Neuronal stem cell (in vitro differentiated cells): ENCODE results near the gene TAX1BP1.

Experiments
- DNase-seq: peaks from one replicate; pipeline ENCODE4 v3.0.0-alpha.2; 2013; ENCODE audit warnings: low spot score
- H2AFZ ChIP-seq: one replicate; pipeline ENCODE4 v1.6.1; 2013; ENCODE audit warnings: mild to moderate bottlenecking, low read length, inconsistent platforms
- H2AK5ac ChIP-seq: 2 replicates; pipeline ENCODE4 v1.6.1; 2013; ENCODE audit warnings: low read depth, mild to moderate bottlenecking, inconsistent platforms, low read length, moderate library complexity, mixed read lengths
- H2BK120ac ChIP-seq: 2 replicates; pipeline ENCODE4 v1.6.1; 2013; ENCODE audit warnings: low read depth, mild to moderate bottlenecking, inconsistent platforms, low read length, moderate library complexity, mixed read lengths
- H2BK12ac ChIP-seq: one replicate; pipeline ENCODE4 v1.6.1; 2013; ENCODE audit warnings: low read length, inconsistent platforms
- H2BK15ac ChIP-seq: 2 replicates; pipeline ENCODE4 v1.6.1; 2013; ENCODE audit warnings: mild to moderate bottlenecking, low read length, inconsistent platforms, mixed read lengths
- H2BK5ac ChIP-seq: one replicate; pipeline ENCODE4 v1.6.1; 2013; ENCODE audit warnings: inconsistent platforms, mild to moderate bottlenecking, low read length, moderate library complexity
- H3K14ac ChIP-seq: one replicate; pipeline ENCODE4 v1.6.1; 2013; ENCODE audit warnings: low read length, inconsistent platforms
- H3K18ac ChIP-seq: 2 replicates; pipeline ENCODE4 v1.6.1; 2013; ENCODE audit warnings: low read length, inconsistent platforms
- H3K23ac ChIP-seq: 2 replicates; pipeline ENCODE4 v1.6.1; 2013; ENCODE audit warnings: low read depth, mild to moderate bottlenecking, mixed read lengths, low read length, inconsistent platforms; ENCODE audit not compliant: poor library complexity
- H3K27ac ChIP-seq: replicated peaks from 3 replicates; pipeline ENCODE4 v1.5.1; 2013; ENCODE audit warnings: low read length, inconsistent platforms
- H3K27me3 ChIP-seq, 3 experiments: 2 replicates each; pipeline ENCODE4 v1.6.1; 2013; ENCODE audit warnings: low read length in 3 of 3, mild to moderate bottlenecking in 2 of 3, inconsistent platforms in 1 of 3, low read depth in 1 of 3, mixed read lengths in 1 of 3, moderate library complexity in 1 of 3; ENCODE audit not compliant: control insufficient read depth in 3 of 3, insufficient read depth in 3 of 3
- H3K36me3 ChIP-seq, 2 donors: replicated peaks in 1 of 2; 2 replicates each; pipeline ENCODE4 v1.6.1; 2013; ENCODE audit warnings: low read length in 2 of 2; ENCODE audit not compliant: control insufficient read depth in 2 of 2, insufficient read depth in 2 of 2
- H3K4ac ChIP-seq: 2 replicates; pipeline ENCODE4 v1.6.1; 2013; ENCODE audit warnings: inconsistent platforms, mild to moderate bottlenecking, low read length, moderate library complexity
- H3K4me1 ChIP-seq, 2 donors: 1 replicate in 1 of 2; 2 replicates in 1 of 2; pipeline ENCODE4 v1.6.1; 2013; ENCODE audit warnings: low read length in 2 of 2, low read depth in 1 of 2; ENCODE audit not compliant: control insufficient read depth in 2 of 2, insufficient read depth in 1 of 2
- H3K4me2 ChIP-seq: one replicate; pipeline ENCODE4 v1.6.1; 2013; ENCODE audit warnings: mild to moderate bottlenecking, low read length, inconsistent platforms; ENCODE audit not compliant: insufficient read depth, poor library complexity, severe bottlenecking
- H3K4me3 ChIP-seq, 2 donors: 2 replicates each; pipeline ENCODE4 v1.5.1; 2013; ENCODE audit warnings: low read length in 2 of 2, mild to moderate bottlenecking in 2 of 2, inconsistent platforms in 1 of 2, moderate library complexity in 1 of 2
- H3K79me1 ChIP-seq: one replicate; pipeline ENCODE4 v1.6.1; 2013; ENCODE audit warnings: low read depth, mild to moderate bottlenecking, inconsistent platforms, low read length, moderate library complexity
- H3K9ac ChIP-seq: one replicate; pipeline ENCODE4 v1.6.1; 2013; ENCODE audit warnings: mild to moderate bottlenecking, low read depth, low read length, inconsistent platforms; ENCODE audit not compliant: poor library complexity
- H3K9me3 ChIP-seq, 2 donors: replicated peaks in 1 of 2; 2 replicates each; pipeline versions ENCODE3 to v1.6.1; 2013; ENCODE audit warnings: low read length in 2 of 2, mild to moderate bottlenecking in 2 of 2, inconsistent platforms in 1 of 2, low read depth in 1 of 2, mixed read lengths in 1 of 2, moderate library complexity in 1 of 2; ENCODE audit not compliant: control insufficient read depth in 2 of 2, insufficient read depth in 1 of 2
- H4K8ac ChIP-seq: one replicate; pipeline ENCODE4 v1.6.1; 2013; ENCODE audit warnings: low read depth, mild to moderate bottlenecking, inconsistent platforms, low read length, moderate library complexity
- H4K91ac ChIP-seq: one replicate; pipeline ENCODE4 v1.6.1; 2013; ENCODE audit warnings: low read length, low read depth, mild to moderate bottlenecking, inconsistent platforms; ENCODE audit not compliant: poor library complexity
- WGBS, 2 donors: extraction: QIAGEN DNeasy Blood & Tissue Kit; methylation state at CpG; one replicate each; pipeline ENCODE4 v1.1.7; 2013; ENCODE audit warnings: missing lambda C conversion rate in 2 of 2, mixed read lengths in 1 of 2; ENCODE audit not compliant: insufficient read length in 2 of 2, insufficient replicate concordance in 1 of 2; ENCODE audit errors: extremely low coverage in 2 of 2; 5-methylcytosine and 5-hydroxymethylcytosine counted together

TAX1BP1 gene

DNA sequence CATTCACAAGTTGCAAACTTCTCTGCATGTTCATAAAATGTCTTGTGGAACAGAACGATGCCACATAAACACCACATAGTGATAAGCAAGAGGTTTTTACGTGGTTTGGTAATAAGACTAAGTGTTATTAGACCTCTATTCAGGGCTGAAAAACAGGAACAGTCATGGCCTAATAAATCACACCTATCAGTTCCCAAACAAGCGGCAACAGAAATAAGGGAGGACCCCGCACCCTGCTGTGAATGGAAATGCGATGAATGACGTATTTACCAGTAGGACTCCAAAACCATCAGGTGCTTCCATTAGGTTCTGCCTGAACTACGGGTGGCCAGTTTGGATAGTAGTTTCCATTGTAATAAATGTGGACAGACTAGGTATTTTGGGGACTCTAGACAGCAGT is 129.1 kb downstream of the TAX1BP1 start:
- Histone ChIP-seq H3K4me2 (no peak overlapping the region), H3K27ac (no peak overlapping the region), H3K18ac (no peak overlapping the region), H2BK15ac (no peak overlapping the region), H2BK5ac (no peak overlapping the region), H3K23ac (no peak overlapping the region), H3K9ac (no peak overlapping the region), H3K14ac (no peak overlapping the region), H2BK120ac (no peak overlapping the region), H2BK12ac (no peak overlapping the region), H3K4me3 (no peak overlapping the region), H2AFZ (no peak overlapping the region), H3K79me1 (no peaks in the 10 kb centered on the region), H2AK5ac (no peak overlapping the region), H4K8ac (no peak overlapping the region), H3K4me1 (peaks cover 2 to 3% of the 10 kb centered on the region in 2 donors), H3K4ac (no peak overlapping the region), H3K9me3 (peaks cover 0 to 1% of the 10 kb centered on the region in 2 donors), H3K36me3 (no peaks in the 10 kb centered on the region), H4K91ac (no peak overlapping the region), H3K27me3 (no peaks in the 10 kb centered on the region)
- WGBS, 2 donors: no CpG with 5 or more reads among the region's 7 CpGs
- no peak for DNase-seq

DNA sequence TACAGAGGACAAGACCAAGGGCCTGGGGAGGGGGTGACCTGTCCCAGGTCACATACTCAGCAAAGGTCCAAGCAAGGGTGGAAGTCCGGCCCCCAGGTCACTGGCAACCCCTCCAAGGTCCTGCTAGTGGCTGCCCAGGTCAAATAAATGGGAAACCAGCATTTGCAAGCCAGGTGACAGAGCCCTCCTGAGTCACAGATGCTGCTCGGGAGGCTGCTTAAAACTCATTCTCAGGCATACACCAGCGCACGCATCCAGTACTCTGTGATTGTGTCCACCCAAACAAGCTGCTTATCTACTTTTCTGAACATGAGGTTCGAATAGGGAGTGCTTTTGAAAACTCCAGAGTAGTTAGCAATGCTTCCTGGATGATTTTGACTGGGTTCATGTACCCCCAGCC is 130.6 kb downstream of the TAX1BP1 start:
- Histone ChIP-seq H3K9ac (no peak overlapping the region), H3K9me3 (peaks cover 0 to 8% of the 10 kb centered on the region in 2 donors), H2BK12ac (no peak overlapping the region), H2AFZ (no peak overlapping the region), H2AK5ac (no peak overlapping the region), H3K27ac (no peak overlapping the region), H2BK5ac (no peak overlapping the region), H2BK15ac (no peak overlapping the region), H3K36me3 (no peaks in the 10 kb centered on the region), H3K79me1 (no peaks in the 10 kb centered on the region), H3K4me3 (no peak overlapping the region), H3K27me3 (no peaks in the 10 kb centered on the region), H4K8ac (no peak overlapping the region), H3K4me2 (no peak overlapping the region), H4K91ac (no peak overlapping the region), H3K18ac (no peak overlapping the region), H2BK120ac (no peak overlapping the region), H3K4me1 (peaks cover 2 to 3% of the 10 kb centered on the region in 2 donors), H3K23ac (no peak overlapping the region), H3K4ac (no peak overlapping the region), H3K14ac (no peak overlapping the region)
- WGBS, 2 donors: no CpG with 5 or more reads among the region's 5 CpGs
- DNase-seq: no peak

DNA sequence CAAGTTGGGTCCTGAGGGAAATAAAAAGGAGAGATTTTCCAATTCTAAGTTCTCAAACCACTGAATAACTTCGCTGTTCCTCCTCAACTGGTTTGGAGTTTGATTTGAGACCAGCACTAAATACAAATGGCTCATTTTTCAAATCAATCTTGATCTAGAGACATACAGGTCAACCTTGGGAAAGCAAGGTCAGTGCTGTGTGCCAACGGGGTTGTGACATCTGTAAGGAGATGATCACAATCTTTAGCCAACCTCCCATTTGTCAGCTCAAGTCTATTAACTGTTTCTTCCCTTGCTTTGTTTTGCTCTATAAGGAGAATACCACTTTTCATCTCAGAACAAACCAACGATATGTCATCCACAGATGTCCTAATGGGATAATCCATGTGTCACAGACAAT is 131.1 kb downstream of the TAX1BP1 start:
- H3K4me3 ChIP-seq: no peak overlapping the region
- no peak overlapping the region for H2BK120ac ChIP-seq
- no peak overlapping the region for H3K4ac ChIP-seq
- no peak overlapping the region for H2AFZ ChIP-seq
- peaks cover 2 to 3% of the 10 kb centered on the region in 2 donors for H3K4me1 ChIP-seq
- no peak overlapping the region for H2BK15ac ChIP-seq
- H3K18ac ChIP-seq: no peak overlapping the region
- H3K9ac ChIP-seq: no peak overlapping the region
- H2AK5ac ChIP-seq: no peak overlapping the region
- peaks cover 0 to 8% of the 10 kb centered on the region in 2 donors for H3K9me3 ChIP-seq
- H3K79me1 ChIP-seq: no peaks in the 10 kb centered on the region
- H2BK12ac ChIP-seq: no peak overlapping the region
- no peak overlapping the region for H3K27ac ChIP-seq
- no peak overlapping the region for H3K23ac ChIP-seq
- no peak overlapping the region for H3K4me2 ChIP-seq
- DNase-seq: no peak
- no peak overlapping the region for H2BK5ac ChIP-seq
- WGBS, 2 donors: no CpG with 5 or more reads among the region's 3 CpGs
- H3K27me3 ChIP-seq: no peaks in the 10 kb centered on the region
- no peak overlapping the region for H3K14ac ChIP-seq
- H4K91ac ChIP-seq: no peak overlapping the region
- H4K8ac ChIP-seq: no peak overlapping the region
- H3K36me3 ChIP-seq: no peaks in the 10 kb centered on the region

DNA sequence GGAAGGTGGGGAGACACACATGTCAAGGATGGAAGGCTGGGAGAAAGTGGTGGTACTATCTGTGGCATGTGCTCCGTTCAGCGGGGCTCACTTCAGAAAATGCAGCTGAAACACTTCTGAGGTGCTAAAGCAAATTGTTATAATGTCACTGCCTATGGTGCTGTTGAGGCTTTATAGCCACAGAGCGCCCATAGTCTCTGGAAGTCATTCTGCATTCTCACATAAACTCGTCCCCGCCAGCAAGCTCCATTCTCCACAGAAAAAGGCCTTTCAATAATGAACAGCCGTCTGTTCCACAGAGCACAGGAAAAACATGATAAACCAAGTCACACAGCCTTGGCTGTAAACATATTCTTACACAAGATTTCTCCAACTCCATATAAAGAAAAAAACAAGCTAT is 131.9 kb downstream of the TAX1BP1 start:
- H2AK5ac ChIP-seq: no peak overlapping the region
- H2BK120ac ChIP-seq: no peak overlapping the region
- peaks cover 0 to 8% of the 10 kb centered on the region in 2 donors for H3K9me3 ChIP-seq
- no peak overlapping the region for H2BK5ac ChIP-seq
- no peak overlapping the region for H3K27ac ChIP-seq
- no peak overlapping the region for H3K4ac ChIP-seq
- no peak overlapping the region for H2BK15ac ChIP-seq
- H4K8ac ChIP-seq: no peak overlapping the region
- no peak overlapping the region for H3K4me3 ChIP-seq
- H3K79me1 ChIP-seq: no peaks in the 10 kb centered on the region
- WGBS, 2 donors: no CpG with 5 or more reads among the region's 6 CpGs
- no peak overlapping the region for H3K18ac ChIP-seq
- no peaks in the 10 kb centered on the region for H3K27me3 ChIP-seq
- H3K4me1 ChIP-seq: peaks cover 0 to 3% of the 10 kb centered on the region in 2 donors
- no peak overlapping the region for H3K23ac ChIP-seq
- H3K36me3 ChIP-seq: no peaks in the 10 kb centered on the region
- no peak overlapping the region for H3K9ac ChIP-seq
- no peak overlapping the region for H4K91ac ChIP-seq
- no peak overlapping the region for H3K4me2 ChIP-seq
- H3K14ac ChIP-seq: no peak overlapping the region
- H2BK12ac ChIP-seq: no peak overlapping the region
- DNase-seq: no peak
- H2AFZ ChIP-seq: no peak overlapping the region
